HFF-Myc (cell line): ENCODE data around the gene STEEP1.
"Not testable (repeated sequence)": the region's sequence is repeated elsewhere in the genome, so short reads cannot be mapped to it uniquely, and the experiment has no call there.

Experiments
- DNase-seq: peaks from one replicate; pipeline ENCODE4 v3.0.0-alpha.2; 2011; ENCODE audit warnings: low read depth; ENCODE audit errors: extremely low read depth
- H3K4me3 ChIP-seq: replicated peaks from 2 replicates; pipeline ENCODE4 v1.5.1; 2011; ENCODE audit warnings: low read depth, mild to moderate bottlenecking, control low read depth, low read length
- CTCF ChIP-seq: IDR thresholded peaks from 2 replicates; pipeline ENCODE4 v1.5.1; 2012; ENCODE audit warnings: mild to moderate bottlenecking, low read depth, low read length, control low read depth; ENCODE audit errors: missing control alignments

Gene STEEP1

GRCh38 chrX:119500061-119500800 is 65.0 kb downstream of the STEEP1 start:
- TF ChIP-seq CTCF: no peak
- H3K4me3 ChIP-seq: no peak overlapping the region
- no peak for DNase-seq

GRCh38 chrX:119497185-119497584 is 68.0 kb downstream of the STEEP1 start:
- no peak for DNase-seq

GRCh38 chrX:119495734-119496726 is 69.2 kb downstream of the STEEP1 start:
- no peak for TF ChIP-seq CTCF
- DNase-seq: no peak
- no peak overlapping the region for H3K4me3 ChIP-seq

More at GRCh38 chrX:119497185-119497584, 68.0 kb downstream of the STEEP1 start:
- H3K4me3 ChIP-seq: no peak overlapping the region
- no peak for TF ChIP-seq CTCF

- H3K4me3 ChIP-seq, DNase-seq: not testable (repeated sequence)
These were observed 71.2 kb downstream of the STEEP1 start for GRCh38 chrX:119493851-119494495.

GRCh38 chrX:119492463-119492862 is 72.7 kb downstream of the STEEP1 start:
- TF ChIP-seq CTCF: no peak
- DNase-seq: no peak
- no peak overlapping the region for H3K4me3 ChIP-seq

GRCh38 chrX:119489212-119490074 is 75.8 kb downstream of the STEEP1 start:
- TF ChIP-seq CTCF: no peak
- H3K4me3 ChIP-seq: no peak overlapping the region
- DNase-seq: no peak
